Heart right ventricle (tissue), 16 donors: ENCODE measurements around the gene TGIF2. TPM values are rescaled to one million over a fixed set of nuclear protein-coding genes. Genes with fewer than 3 reads are reported as not detected.

ENCODE experiments used
- ATAC-seq, 8 donors: fragments of 200-7000 bp; cut with Tn5 transposase; one replicate each; pipeline ENCODE4 v1.9.1; 2020; ENCODE audit warnings: mild to moderate bottlenecking in 8 of 8, moderate library complexity in 8 of 8, moderate number of reproducible peaks in 1 of 8
- DNase-seq, 2 donors: peaks; one replicate each; pipeline ENCODE4 v3.0.0-alpha.2; 2020
- H3K27ac ChIP-seq, 10 donors: fragments of 200-600 bp; sonication (generic) in 2 of 10; one replicate each; pipeline versions ENCODE4 v1.5.0 to v1.8.0; 2020 to 2022; ENCODE audit warnings: mild to moderate bottlenecking in 3 of 10
- H3K27me3 ChIP-seq, 7 donors: fragments of 200-600 bp; one replicate each; pipeline ENCODE4 v1.8.0; 2021 to 2022; ENCODE audit warnings: mild to moderate bottlenecking in 2 of 7
- H3K36me3 ChIP-seq, 9 donors: fragments of 200-600 bp; sonication (generic) in 1 of 9; one replicate each; pipeline versions ENCODE4 v1.5.0 to v1.8.0; 2020 to 2022; ENCODE audit warnings: mild to moderate bottlenecking in 2 of 9
- H3K4me1 ChIP-seq, 9 donors: fragments of 200-600 bp; sonication (generic) in 1 of 9; one replicate each; pipeline versions ENCODE4 v1.5.0 to v1.8.0; 2020 to 2022; ENCODE audit warnings: mild to moderate bottlenecking in 4 of 9
- H3K4me3 ChIP-seq, 10 donors: fragments of 200-600 bp; sonication (generic) in 2 of 10; one replicate each; pipeline versions ENCODE4 v1.5.0 to v1.8.0; 2020 to 2022; ENCODE audit warnings: mild to moderate bottlenecking in 7 of 10, moderate library complexity in 2 of 10
- H3K9me3 ChIP-seq, 11 donors: fragments of 200-600 bp in 10 of 11; sonication (generic) in 2 of 11; one replicate each; pipeline versions ENCODE4 v1.5.0 to v1.8.0; 2013 to 2022; ENCODE audit warnings: mild to moderate bottlenecking in 2 of 11, control low read depth in 1 of 11, moderate library complexity in 1 of 11
- CTCF ChIP-seq, 9 donors: fragments of 200-600 bp; sonication (generic) in 2 of 9; IDR thresholded peaks; one replicate each; pipeline versions ENCODE4 v1.5.0 to v1.8.0; 2021 to 2022; ENCODE audit warnings: antibody characterized with exemption in 9 of 9, mild to moderate bottlenecking in 5 of 9, moderate library complexity in 1 of 9
- WGBS, 2 donors: extraction: QIAGEN DNeasy Blood & Tissue Kit; methylation state at CpG; one replicate each; pipeline ENCODE4 v1.1.7; 2013; ENCODE audit warnings: inconsistent platforms in 1 of 2; 5-methylcytosine and 5-hydroxymethylcytosine counted together
- intact Hi-C, 10 donors: fragments of 100-400 bp; cut with DNase I; formaldehyde crosslinking; loops; one replicate each; pipeline versions ENCODE4 v1.11.1 to v1.14.2; 2022
- polyA plus RNA-seq, 2 donors: library from polyadenylated mRNA; stranded (reverse); fragments of 200-250 nt; gene quantifications; one replicate each; pipeline ENCODE4 v1.2.3, GENCODE V29; 2013
- total RNA-seq, 10 donors: library from RNA; stranded (reverse); fragmentation: NEBNext Ultra II Directional in 3 of 10; extraction: Animal tissue kit (Norgen Biotek cat#: 25700) in 3 of 10; gene quantifications; one replicate each; pipeline versions ENCODE4 v1.2.1 to v1.2.4, GENCODE V29; 2021 to 2023
- donor health status: Arrhythmogenic right ventricular cardiomyopathy.
- donor health status: ischemic (EF 13 %, LVEDD 7.1; RV severe dilation, severe dysfunction).
- donor health status: healthy with polysubstance abuse.
- donor health status: DM: no; HTN: yes; CAD: no.
- donor health status: DM: no; HTN: no; CAD: no.
- donor health status: ischemic (EF 25% LVEDD 6.9; RV normal size, moderate dysfunction).
- donor health status: ischemic (EF 25% LVEDD 5.7; RV mildly dilated, moderate dysfunction).
- donor health status: healthy.
- donor health status: DM: yes; HTN: yes; CAD: no.
- donor health status: Ischemic cardiomyopathy.
- donor health status: ischemic (EF 35%, LVEDD 5.7; RV mildly dilated, moderate dysfunction).
- donor health status: nonischemic (EF 11% LVEDD 7.7; RV severe dilation, severe dysfunction).
- donor health status: DM: yes; HTN: yes; CAD: no.
- donor health status: PGD.
- donor health status: ischemic (EF 29% LVEDD 5.4; RV normal size, mild dysfunction).
- donor health status: nonischemic (EF 23%, LVEDD 6.1; RV moderate dilation, normal function).

Gene TGIF2
- total and polyA plus RNA-seq, 12 donors = 2.9 to 13.8 (median 6.8) TPM

- Histone ChIP-seq H3K27me3 (no peaks in the 10 kb centered on the region), H3K9me3 (no peaks in the 10 kb centered on the region), H3K4me1 (peaks cover 0 to 18% (median 0%) of the 10 kb centered on the region in 9 donors), H3K36me3 (peaks cover 0 to 2% (median 0%) of the 10 kb centered on the region in 9 donors), H3K4me3 (no peak overlapping the region), H3K27ac (peak overlapping the region in 1 of 10 donors; percentile 45)
- no peak for TF ChIP-seq CTCF (IDR thresholded peaks at IDR 0.05)
- WGBS, 2 donors = 76 to 77% methylated on average over 15 of the region's 15 CpGs
- intact Hi-C loops = no loop called here
- DNase-seq (no peak), ATAC-seq (peak in 1 of 8 donors; percentile 37)
Measured at GRCh38 chr20:36629719-36630681, 56.6 kb downstream of the TGIF2 start.

- WGBS, 2 donors = 91 to 96% methylated on average over 6 of the region's 6 CpGs
- peaks cover 0 to 18% (median 0%) of the 10 kb centered on the region in 9 donors for H3K4me1 ChIP-seq
Measured at GRCh38 chr20:36631646-36632045, 58.2 kb downstream of the TGIF2 start.

GRCh38 chr20:36632147-36632486 is 58.7 kb downstream of the TGIF2 start:
- H3K27ac ChIP-seq = no peak overlapping the region
- H3K9me3 ChIP-seq = no peaks in the 10 kb centered on the region
- TF ChIP-seq CTCF (IDR thresholded peaks at IDR 0.05) = no peak
- 82 to 84% methylated on average over 3 of the region's 3 CpGs for WGBS, 2 donors
- DNase-seq = no peak
- ATAC-seq = no peak
- H3K4me1 ChIP-seq = peaks cover 0 to 18% (median 0%) of the 10 kb centered on the region in 9 donors
- H3K4me3 ChIP-seq = no peak overlapping the region
- H3K36me3 ChIP-seq = peaks cover 0 to 3% (median 0%) of the 10 kb centered on the region in 9 donors
- H3K27me3 ChIP-seq = no peaks in the 10 kb centered on the region
- intact Hi-C loops = no loop called here

More at GRCh38 chr20:36631646-36632045, 58.2 kb downstream of the TGIF2 start:
- Histone ChIP-seq H3K36me3 (peaks cover 0 to 3% (median 0%) of the 10 kb centered on the region in 9 donors), H3K27ac (no peak overlapping the region), H3K9me3 (no peaks in the 10 kb centered on the region), H3K4me3 (no peak overlapping the region), H3K27me3 (no peaks in the 10 kb centered on the region)
- intact Hi-C loops = no loop called here
- no peak for DNase-seq
- no peak for ATAC-seq
- TF ChIP-seq CTCF (IDR thresholded peaks at IDR 0.05) = no peak

GRCh38 chr20:36632487-36633284 is 59.3 kb downstream of the TGIF2 start:
- H3K27ac ChIP-seq = no peak overlapping the region
- no peak overlapping the region for H3K4me3 ChIP-seq
- no peaks in the 10 kb centered on the region for H3K9me3 ChIP-seq
- ATAC-seq (no peak), DNase-seq (no peak)
- H3K36me3 ChIP-seq = peaks cover 0 to 3% (median 0%) of the 10 kb centered on the region in 9 donors
- 83 to 86% methylated on average over 14 of the region's 14 CpGs for WGBS, 2 donors
- intact Hi-C loops = no loop called here
- peaks cover 0 to 18% (median 0%) of the 10 kb centered on the region in 9 donors for H3K4me1 ChIP-seq
- no peak for TF ChIP-seq CTCF (IDR thresholded peaks at IDR 0.05)
- no peaks in the 10 kb centered on the region for H3K27me3 ChIP-seq
